H9 (cell line): Measurements from ENCODE around the gene RNASEH2B. TPM values are rescaled to one million over a fixed set of nuclear protein-coding genes. Genes with fewer than 3 reads are reported as not detected.

Experiments
- DNase-seq: peaks from one replicate; pipeline ENCODE4 v3.0.0-alpha.2; 2017
- H2AFZ ChIP-seq: one replicate; pipeline ENCODE4 v1.6.1; 2013; ENCODE audit warnings: mild to moderate bottlenecking, low read length, control low read depth, moderate library complexity
- H2AK5ac ChIP-seq: 2 replicates; pipeline ENCODE4 v1.6.1; 2013; ENCODE audit warnings: low read length, control low read depth, mixed read lengths; ENCODE audit not compliant: insufficient read length
- H2BK120ac ChIP-seq: one replicate; pipeline ENCODE4 v1.6.1; 2013; ENCODE audit warnings: low read depth, mild to moderate bottlenecking, low read length, control low read depth, inconsistent platforms; ENCODE audit not compliant: poor library complexity, severe bottlenecking
- H2BK12ac ChIP-seq: 2 replicates; pipeline ENCODE4 v1.6.1; 2013; ENCODE audit warnings: low read length, control low read depth, mixed read lengths, low read depth; ENCODE audit not compliant: insufficient read length
- H2BK15ac ChIP-seq: 2 replicates; pipeline ENCODE4 v1.6.1; 2013; ENCODE audit warnings: low read depth, low read length, control low read depth
- H2BK20ac ChIP-seq: one replicate; pipeline ENCODE4 v1.6.1; 2013; ENCODE audit warnings: low read depth, mild to moderate bottlenecking, low read length, control low read depth, inconsistent platforms; ENCODE audit not compliant: poor library complexity, severe bottlenecking
- H2BK5ac ChIP-seq: 2 replicates; pipeline ENCODE4 v1.6.1; 2013; ENCODE audit warnings: low read length, control low read depth, mixed read lengths; ENCODE audit not compliant: insufficient read length
- H3K14ac ChIP-seq: 2 replicates; pipeline ENCODE4 v1.6.1; 2013; ENCODE audit warnings: low read length, control low read depth; ENCODE audit not compliant: insufficient read depth
- H3K18ac ChIP-seq: 2 replicates; pipeline ENCODE4 v1.6.1; 2013; ENCODE audit warnings: low read depth, mild to moderate bottlenecking, mixed read lengths, low read length, control low read depth; ENCODE audit not compliant: insufficient read length
- H3K23ac ChIP-seq: 2 replicates; pipeline ENCODE4 v1.6.1; 2013; ENCODE audit warnings: low read length, control low read depth, mixed read lengths, low read depth; ENCODE audit not compliant: insufficient read length
- H3K23me2 ChIP-seq: 2 replicates; pipeline ENCODE4 v1.6.1; 2013; ENCODE audit warnings: low read depth, mild to moderate bottlenecking, mixed read lengths, low read length, control low read depth; ENCODE audit not compliant: insufficient read length, poor library complexity, severe bottlenecking
- H3K27ac ChIP-seq: 2 replicates; pipeline ENCODE4 v1.5.1; 2013; ENCODE audit warnings: low read length, control low read depth, mixed read lengths, low read depth; ENCODE audit not compliant: insufficient read length
- H3K27me3 ChIP-seq: 2 replicates; pipeline ENCODE4 v1.6.1; 2013; ENCODE audit warnings: low read length, control low read depth, inconsistent platforms; ENCODE audit not compliant: insufficient read depth
- H3K4ac ChIP-seq: 2 replicates; pipeline ENCODE4 v1.6.1; 2013; ENCODE audit warnings: low read depth, mild to moderate bottlenecking, control low read depth, inconsistent platforms, low read length, moderate library complexity
- H3K4me1 ChIP-seq: 2 replicates; pipeline ENCODE4 v1.6.1; 2013; ENCODE audit warnings: low read length, control low read depth, inconsistent platforms; ENCODE audit not compliant: insufficient read depth
- H3K4me2 ChIP-seq: 2 replicates; pipeline ENCODE4 v1.6.1; 2013; ENCODE audit warnings: low read length, control low read depth, mixed read lengths; ENCODE audit not compliant: insufficient read length, insufficient read depth
- H3K56ac ChIP-seq: 2 replicates; pipeline ENCODE4 v1.6.1; 2013; ENCODE audit warnings: low read depth, mild to moderate bottlenecking, mixed read lengths, low read length, control low read depth; ENCODE audit not compliant: insufficient read length
- H3K79me1 ChIP-seq: 2 replicates; pipeline ENCODE4 v1.6.1; 2013; ENCODE audit warnings: low read depth, mild to moderate bottlenecking, moderate library complexity, low read length, control low read depth, inconsistent platforms; ENCODE audit not compliant: insufficient read depth, poor library complexity, severe bottlenecking
- H3K79me2 ChIP-seq: 2 replicates; pipeline ENCODE4 v1.6.1; 2013; ENCODE audit warnings: low read length, control low read depth, inconsistent platforms; ENCODE audit not compliant: insufficient read depth
- H3K9ac ChIP-seq: 2 replicates; pipeline ENCODE4 v1.6.1; 2013; ENCODE audit warnings: low read length, control low read depth, mixed read lengths; ENCODE audit not compliant: insufficient read length; ENCODE audit errors: extremely low read depth
- H3K9me3 ChIP-seq: one replicate; pipeline ENCODE4 v1.6.1; 2013; ENCODE audit warnings: low read depth, low read length, inconsistent platforms; ENCODE audit not compliant: control insufficient read depth
- H3T11ph ChIP-seq: one replicate; pipeline ENCODE4 v1.6.1; 2013; ENCODE audit warnings: mild to moderate bottlenecking, low read length, control low read depth, inconsistent platforms
- H4K20me1 ChIP-seq: one replicate; pipeline ENCODE4 v1.6.1; 2013; ENCODE audit not compliant: control insufficient read depth, insufficient read length, insufficient read depth
- H4K5ac ChIP-seq: 2 replicates; pipeline ENCODE4 v1.6.1; 2013; ENCODE audit warnings: low read depth, mild to moderate bottlenecking, mixed read lengths, low read length, control low read depth; ENCODE audit not compliant: insufficient read length
- H4K8ac ChIP-seq: replicated peaks from 2 replicates; pipeline ENCODE4 v1.6.1; 2013; ENCODE audit warnings: low read length, control low read depth, mixed read lengths, low read depth; ENCODE audit not compliant: insufficient read length
- H4K91ac ChIP-seq: 2 replicates; pipeline ENCODE4 v1.6.1; 2013; ENCODE audit warnings: low read depth, mild to moderate bottlenecking, moderate library complexity, mixed read lengths, low read length, control low read depth; ENCODE audit not compliant: insufficient read length
- H3K27ac Mint-ChIP-seq, 3 experiments: 2 replicates in 2 of 3; 3 replicates in 1 of 3; pipeline ENCODE4 v1.8.0; 2020 to 2021; ENCODE audit warnings: mixed read lengths in 3 of 3, mild to moderate bottlenecking in 1 of 3, moderate library complexity in 1 of 3
- H3K27me3 Mint-ChIP-seq: 2 replicates; pipeline ENCODE4 v1.8.0; 2021; ENCODE audit warnings: low read depth, mild to moderate bottlenecking, moderate library complexity, mixed read lengths
- H3K36me3 Mint-ChIP-seq, 3 experiments: 2 replicates in 2 of 3; 3 replicates in 1 of 3; pipeline ENCODE4 v1.8.0; 2020 to 2021; ENCODE audit warnings: low read depth in 3 of 3, mixed read lengths in 3 of 3; ENCODE audit not compliant: insufficient read depth in 1 of 3
- H3K4me1 Mint-ChIP-seq, 2 experiments: 2 replicates each; pipeline ENCODE4 v1.8.0; 2020; ENCODE audit warnings: mixed read lengths in 2 of 2
- H3K4me3 Mint-ChIP-seq, 2 experiments: 2 replicates in 1 of 2; 3 replicates in 1 of 2; pipeline ENCODE4 v1.8.0; 2020 to 2021; ENCODE audit warnings: mild to moderate bottlenecking in 2 of 2, mixed read lengths in 2 of 2, moderate library complexity in 1 of 2
- H3K9me3 Mint-ChIP-seq, 2 experiments: 2 replicates in 1 of 2; 3 replicates in 1 of 2; pipeline ENCODE4 v1.8.0; 2020; ENCODE audit warnings: mild to moderate bottlenecking in 2 of 2, mixed read lengths in 2 of 2, moderate library complexity in 1 of 2
- WGBS: extraction: QIAGEN DNeasy Blood & Tissue Kit; methylation state at CpG from one replicate; pipeline ENCODE4 v1.1.7; 2013; ENCODE audit warnings: missing lambda C conversion rate, low lambda C conversion rate, mixed read lengths; ENCODE audit not compliant: insufficient read length; ENCODE audit errors: extremely low coverage; 5-methylcytosine and 5-hydroxymethylcytosine counted together
- total RNA-seq: library from RNA; stranded (reverse); gene quantifications from 2 replicates; pipeline ENCODE4 v1.2.1, GENCODE V29; 2021
- TF ChIP-seq, protein P1 (sequence below): fragments of 200-600 bp; sonication (generic); conservative IDR thresholded peaks from 3 replicates; pipeline ENCODE4 v1.8.0; 2021; ENCODE audit warnings: antibody characterized with exemption, mild to moderate bottlenecking

The RNASEH2B gene
- total RNA-seq, 1 experiment from 2014 or later: 53.9 TPM

DNA sequence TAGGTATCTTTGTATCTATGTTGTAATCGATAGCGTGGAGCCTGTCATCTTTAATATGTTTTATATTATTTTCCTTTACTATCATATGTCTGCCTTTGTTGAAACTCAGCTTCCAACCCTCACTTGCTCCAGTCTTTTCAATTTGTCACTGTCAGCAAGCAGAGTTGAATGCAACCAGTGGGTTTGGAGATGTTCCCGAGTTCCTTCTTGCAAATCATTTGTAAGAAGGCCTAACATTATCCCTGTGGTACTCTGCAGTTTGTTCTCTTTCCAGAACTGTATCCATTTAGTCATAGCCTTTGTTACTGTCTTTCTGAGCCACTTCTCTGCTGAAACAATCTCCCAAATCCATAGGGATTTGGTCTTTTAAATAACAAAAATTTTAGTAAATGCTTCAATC, 41.8 kb downstream of the RNASEH2B start:
- Histone ChIP-seq H2AK5ac (no peak overlapping the region), H2BK12ac (no peak overlapping the region), H3K9ac (no peak overlapping the region), H2BK120ac (no peak overlapping the region), H3K27ac (no peak overlapping the region), H3K9me3 (no peaks in the 10 kb centered on the region), H2BK20ac (no peak overlapping the region), H3K79me2 (no peaks in the 10 kb centered on the region), H3T11ph (no peak overlapping the region), H2BK5ac (no peak overlapping the region), H2BK15ac (no peak overlapping the region), H3K23me2 (no peaks in the 10 kb centered on the region), H4K91ac (no peak overlapping the region), H3K4me2 (no peak overlapping the region), H3K79me1 (no peaks in the 10 kb centered on the region), H3K18ac (no peak overlapping the region), H4K20me1 (no peaks in the 10 kb centered on the region), H3K23ac (no peak overlapping the region), H3K4me1 (no peaks in the 10 kb centered on the region; the same call in 1 of the 2 replicates), H4K8ac (no peak overlapping the region), H3K14ac (no peak overlapping the region), H3K56ac (no peak overlapping the region), H3K27me3 (no peaks in the 10 kb centered on the region), H4K5ac (no peak overlapping the region), H3K4ac (no peak overlapping the region), H2AFZ (no peak overlapping the region)
- H3K4me1 Mint-ChIP-seq: peaks cover 9% of the 10 kb centered on the region in 2 experiments
- peaks cover 0 to 7% (median 3%) of the 10 kb centered on the region in 3 experiments; a peak in 1 of 7 replicates for H3K36me3 Mint-ChIP-seq
- no peak overlapping the region for H3K4me3 Mint-ChIP-seq
- TF ChIP-seq, protein P1, sequence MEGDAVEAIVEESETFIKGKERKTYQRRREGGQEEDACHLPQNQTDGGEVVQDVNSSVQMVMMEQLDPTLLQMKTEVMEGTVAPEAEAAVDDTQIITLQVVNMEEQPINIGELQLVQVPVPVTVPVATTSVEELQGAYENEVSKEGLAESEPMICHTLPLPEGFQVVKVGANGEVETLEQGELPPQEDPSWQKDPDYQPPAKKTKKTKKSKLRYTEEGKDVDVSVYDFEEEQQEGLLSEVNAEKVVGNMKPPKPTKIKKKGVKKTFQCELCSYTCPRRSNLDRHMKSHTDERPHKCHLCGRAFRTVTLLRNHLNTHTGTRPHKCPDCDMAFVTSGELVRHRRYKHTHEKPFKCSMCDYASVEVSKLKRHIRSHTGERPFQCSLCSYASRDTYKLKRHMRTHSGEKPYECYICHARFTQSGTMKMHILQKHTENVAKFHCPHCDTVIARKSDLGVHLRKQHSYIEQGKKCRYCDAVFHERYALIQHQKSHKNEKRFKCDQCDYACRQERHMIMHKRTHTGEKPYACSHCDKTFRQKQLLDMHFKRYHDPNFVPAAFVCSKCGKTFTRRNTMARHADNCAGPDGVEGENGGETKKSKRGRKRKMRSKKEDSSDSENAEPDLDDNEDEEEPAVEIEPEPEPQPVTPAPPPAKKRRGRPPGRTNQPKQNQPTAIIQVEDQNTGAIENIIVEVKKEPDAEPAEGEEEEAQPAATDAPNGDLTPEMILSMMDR: no peak
- WGBS: no CpG with 5 or more reads among the region's 3 CpGs
- H3K27me3 Mint-ChIP-seq: no peaks in the 10 kb centered on the region
- H3K9me3 Mint-ChIP-seq: no peaks in the 10 kb centered on the region
- DNase-seq: no peak
- no peak overlapping the region for H3K27ac Mint-ChIP-seq
